HUES48 (cell line): ENCODE data around the gene ENTREP3.
A peak's percentile ranks its signal among the peaks of the same experiment; 100 is the strongest.
"Not testable (repeated sequence)": the region's sequence is repeated elsewhere in the genome, so short reads cannot be mapped to it uniquely, and the experiment has no call there.

Experiments
- H3K27ac ChIP-seq: one replicate; pipeline ENCODE4 v1.7.0; 2013; ENCODE audit warnings: low read depth, low read length, inconsistent platforms
- H3K27me3 ChIP-seq: 2 replicates; pipeline ENCODE4 v1.6.1; 2013; ENCODE audit warnings: mild to moderate bottlenecking, low read length; ENCODE audit not compliant: control insufficient read depth, insufficient read depth
- H3K36me3 ChIP-seq: 2 replicates; pipeline ENCODE4 v1.6.1; 2013; ENCODE audit warnings: low read length; ENCODE audit not compliant: control insufficient read depth, insufficient read depth
- H3K4me1 ChIP-seq: 2 replicates; pipeline ENCODE4 v1.6.1; 2013; ENCODE audit warnings: mild to moderate bottlenecking, low read length; ENCODE audit not compliant: control insufficient read depth, insufficient read depth
- H3K4me3 ChIP-seq: 2 replicates; pipeline ENCODE4 v1.5.1; 2013; ENCODE audit warnings: mild to moderate bottlenecking, low read depth, low read length
- H3K9ac ChIP-seq: 2 replicates; pipeline ENCODE4 v1.6.1; 2013; ENCODE audit warnings: mild to moderate bottlenecking, low read depth, low read length, moderate library complexity
- H3K9me3 ChIP-seq: 2 replicates; pipeline ENCODE4 v1.6.1; 2013; ENCODE audit warnings: low read length; ENCODE audit not compliant: control insufficient read depth, insufficient read depth

ENTREP3 gene

GRCh38 chr1:155233502-155233901 lies 21.8 kb downstream of the ENTREP3 start:
- not testable (repeated sequence) for H3K27ac ChIP-seq, H3K9ac ChIP-seq, H3K9me3 ChIP-seq, H3K4me1 ChIP-seq, H3K36me3 ChIP-seq, H3K27me3 ChIP-seq, H3K4me3 ChIP-seq

DNA sequence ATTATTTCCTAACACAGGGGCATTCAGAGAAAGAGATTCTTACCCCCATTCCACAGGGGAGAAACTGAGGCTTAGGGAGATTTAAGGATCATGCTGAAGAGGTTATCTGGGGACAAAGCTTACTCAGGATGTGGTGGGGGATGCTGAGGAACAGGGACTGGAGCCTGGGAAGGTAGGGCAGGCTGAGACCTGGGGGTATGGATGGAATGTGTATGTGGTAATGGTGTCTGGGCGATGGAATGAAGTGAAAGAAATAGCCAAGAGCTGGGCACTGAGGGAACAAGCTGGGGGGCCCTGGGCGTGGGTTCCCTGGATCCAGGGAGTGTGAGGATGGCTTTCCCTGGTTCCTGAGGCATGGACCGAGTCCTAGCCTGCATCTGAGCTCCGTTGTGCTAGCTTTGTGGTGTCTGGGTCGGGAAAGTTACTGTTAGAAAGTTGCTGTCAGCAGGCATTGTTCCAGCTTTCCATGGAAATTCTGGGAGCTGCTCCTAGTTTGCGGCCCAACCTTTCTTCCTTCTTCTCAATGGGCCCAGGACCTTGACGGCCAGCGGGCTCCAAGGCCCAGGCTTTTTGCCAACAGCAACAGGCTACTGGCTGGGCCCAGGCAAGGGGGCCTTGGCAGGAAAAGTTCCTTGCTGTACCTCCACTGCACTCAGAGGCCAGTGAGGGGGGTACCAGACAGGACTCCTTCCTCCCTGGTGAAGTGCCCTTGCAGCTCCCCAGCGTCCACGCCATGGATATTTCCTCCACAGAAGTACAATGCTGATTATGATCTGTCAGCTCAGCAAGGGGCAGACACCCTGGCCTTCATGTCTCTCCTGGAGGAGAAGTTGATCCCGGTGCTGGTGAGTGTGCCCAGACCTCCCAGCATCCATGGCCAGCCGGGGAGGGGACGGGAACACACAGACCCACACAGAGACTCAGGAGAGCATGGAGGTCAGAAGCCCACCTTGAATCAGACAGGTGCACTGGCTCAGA lies 23.0 kb downstream of the ENTREP3 start:
- not testable (repeated sequence) for H3K27ac ChIP-seq, H3K4me3 ChIP-seq, H3K36me3 ChIP-seq, H3K9me3 ChIP-seq, H3K27me3 ChIP-seq, H3K9ac ChIP-seq, H3K4me1 ChIP-seq

GRCh38 chr1:155231302-155231701 lies 24.0 kb downstream of the ENTREP3 start:
- H3K9me3 ChIP-seq, H3K4me3 ChIP-seq, H3K27me3 ChIP-seq, H3K36me3 ChIP-seq, H3K9ac ChIP-seq, H3K27ac ChIP-seq, H3K4me1 ChIP-seq: not testable (repeated sequence)

DNA sequence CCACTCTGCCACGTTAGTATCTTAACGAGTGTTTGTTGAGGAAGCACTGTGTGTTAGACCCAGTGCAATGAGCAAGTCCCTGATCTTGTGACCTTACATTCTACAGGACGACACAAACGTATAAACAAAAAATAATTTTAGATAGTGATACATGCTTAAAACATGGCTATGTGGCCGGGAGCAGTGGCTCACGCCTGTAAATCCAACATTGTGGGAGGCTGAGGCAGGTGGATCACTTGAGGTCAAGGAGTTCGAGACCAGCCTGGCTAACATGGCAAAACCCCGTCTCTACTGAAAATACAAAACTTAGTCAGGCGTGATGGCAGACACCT lies 27.2 kb downstream of the ENTREP3 start:
- Histone ChIP-seq H3K27me3 (peaks cover 7% of the 10 kb centered on the region), H3K4me1 (peaks cover 8% of the 10 kb centered on the region), H3K9me3 (no peaks in the 10 kb centered on the region), H3K36me3 (peaks cover 4% of the 10 kb centered on the region; the same call in 1 of the 2 replicates), H3K9ac (peak overlapping the region; percentile 48; the same call in 1 of the 2 replicates), H3K4me3 (peak overlapping the region; percentile 49), H3K27ac (peak overlapping the region; percentile 89)

DNA sequence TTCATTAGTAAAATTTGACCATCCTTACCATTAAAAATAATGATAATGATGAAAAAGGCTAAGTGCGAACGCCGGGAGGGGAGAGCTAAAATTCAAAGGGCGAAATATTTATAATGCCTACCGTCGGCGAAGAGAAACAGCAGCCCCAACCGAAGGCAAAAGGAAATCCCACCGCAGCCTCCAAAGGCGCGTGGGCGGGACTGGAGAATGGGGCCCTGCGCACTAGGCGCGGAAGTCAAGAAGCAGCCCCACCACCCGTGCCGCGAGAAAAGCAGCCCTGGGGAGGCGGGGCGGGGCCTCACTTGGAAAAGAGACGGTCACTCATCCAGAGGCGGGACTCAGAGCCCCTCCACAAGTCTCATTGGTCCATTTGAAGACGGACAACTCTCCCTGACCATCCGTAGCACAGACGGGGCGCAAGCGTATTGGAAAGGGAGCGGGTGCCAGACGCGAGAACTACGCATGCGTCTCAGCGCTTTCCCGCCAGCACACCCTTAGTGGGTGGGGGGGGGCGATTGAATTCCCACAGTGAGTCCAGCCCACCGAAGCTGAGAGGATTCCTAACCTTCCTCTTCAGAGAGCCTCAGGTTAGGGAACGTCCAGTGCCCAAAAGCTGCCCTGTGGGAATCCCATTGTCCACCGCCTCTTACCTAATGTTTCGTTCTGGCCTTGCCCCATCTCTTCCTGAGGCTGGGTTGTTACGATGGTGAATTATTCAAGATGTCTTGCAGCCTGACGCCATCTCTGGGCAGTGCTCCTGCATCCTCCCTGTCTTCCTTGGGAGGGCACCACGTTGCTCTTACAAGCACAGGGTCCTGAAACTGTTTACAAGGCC lies 27.8 kb downstream of the ENTREP3 start:
- H3K4me3 ChIP-seq, result peak overlapping the region; percentile 87
- peak overlapping the region; percentile 89 for H3K27ac ChIP-seq
- H3K9me3 ChIP-seq, result no peaks in the 10 kb centered on the region
- H3K36me3 ChIP-seq, result peaks cover 4% of the 10 kb centered on the region; the same call in 1 of the 2 replicates
- peaks cover 8% of the 10 kb centered on the region for H3K4me1 ChIP-seq
- peak overlapping the region; percentile 81 for H3K9ac ChIP-seq
- H3K27me3 ChIP-seq, result peaks cover 7% of the 10 kb centered on the region

DNA sequence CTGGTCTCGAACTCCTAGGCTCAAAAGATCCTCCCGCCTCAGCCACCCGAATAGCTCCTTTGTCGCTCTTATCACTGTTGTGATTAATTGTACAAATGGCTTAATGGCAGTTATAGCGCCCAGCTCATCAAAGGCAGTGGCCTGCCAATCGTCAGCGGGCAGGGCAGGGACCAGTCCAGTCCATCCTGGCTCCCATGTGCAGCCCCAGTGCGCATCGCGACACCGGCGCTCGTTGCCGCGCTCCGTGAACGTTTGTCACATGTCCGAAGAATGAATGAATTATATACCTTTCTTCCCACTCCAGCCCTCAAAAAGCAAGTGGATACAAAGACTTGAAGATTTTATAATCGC lies 28.4 kb downstream of the ENTREP3 start:
- H3K4me3 ChIP-seq, result peak overlapping the region; percentile 87
- H3K27me3 ChIP-seq, result peaks cover 7% of the 10 kb centered on the region
- peaks cover 4% of the 10 kb centered on the region; the same call in 1 of the 2 replicates for H3K36me3 ChIP-seq
- no peaks in the 10 kb centered on the region for H3K9me3 ChIP-seq
- H3K27ac ChIP-seq, result peak overlapping the region; percentile 89
- peak overlapping the region; percentile 81 for H3K9ac ChIP-seq
- H3K4me1 ChIP-seq, result peaks cover 8% of the 10 kb centered on the region

DNA sequence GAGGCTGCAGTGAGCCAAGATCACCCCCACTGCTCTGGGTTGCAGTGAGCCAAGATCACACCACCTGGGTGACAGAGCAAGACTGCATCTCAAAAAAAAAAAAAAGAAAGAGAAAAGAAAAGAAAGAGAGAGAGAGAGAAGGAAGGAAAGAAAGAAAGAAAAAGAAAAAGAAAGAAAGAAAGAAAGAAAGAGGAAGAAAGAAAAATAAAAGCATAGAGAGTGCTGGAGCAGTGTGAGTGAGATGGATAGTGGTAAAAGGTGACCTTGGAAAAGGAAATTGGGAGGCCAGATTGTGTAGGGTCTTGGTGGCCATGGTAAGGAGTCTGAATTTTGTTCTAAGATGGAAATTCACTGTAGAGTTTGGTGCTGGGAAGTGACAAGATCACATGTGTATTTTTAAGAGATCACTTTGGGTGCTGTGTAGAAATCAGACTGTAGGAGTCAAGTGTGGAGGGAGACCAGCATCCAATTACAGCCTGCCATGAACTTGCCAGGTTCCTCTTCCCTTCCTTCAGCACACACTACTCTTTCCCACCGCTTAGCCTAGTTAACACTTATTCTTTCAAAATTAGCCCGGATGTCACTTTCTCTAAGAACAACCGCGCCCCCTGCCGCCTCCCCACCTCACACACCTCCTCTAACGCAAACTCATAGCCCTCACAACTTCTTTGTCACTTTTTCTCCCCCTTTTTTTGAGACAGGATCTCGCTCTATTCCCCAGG lies 28.9 kb downstream of the ENTREP3 start:
- Histone ChIP-seq H3K27me3 (peaks cover 7% of the 10 kb centered on the region), H3K9ac (peak overlapping the region; percentile 81), H3K4me3 (peak overlapping the region; percentile 87), H3K27ac (peak overlapping the region; percentile 89), H3K9me3 (no peaks in the 10 kb centered on the region), H3K36me3 (peaks cover 4% of the 10 kb centered on the region; the same call in 1 of the 2 replicates), H3K4me1 (peaks cover 8% of the 10 kb centered on the region)

- H3K4me3 ChIP-seq, H3K4me1 ChIP-seq, H3K27ac ChIP-seq, H3K27me3 ChIP-seq, H3K9ac ChIP-seq, H3K9me3 ChIP-seq, H3K36me3 ChIP-seq: not testable (repeated sequence)
Observed at GRCh38 chr1:155225404-155225759, 29.9 kb downstream of the ENTREP3 start.

DNA sequence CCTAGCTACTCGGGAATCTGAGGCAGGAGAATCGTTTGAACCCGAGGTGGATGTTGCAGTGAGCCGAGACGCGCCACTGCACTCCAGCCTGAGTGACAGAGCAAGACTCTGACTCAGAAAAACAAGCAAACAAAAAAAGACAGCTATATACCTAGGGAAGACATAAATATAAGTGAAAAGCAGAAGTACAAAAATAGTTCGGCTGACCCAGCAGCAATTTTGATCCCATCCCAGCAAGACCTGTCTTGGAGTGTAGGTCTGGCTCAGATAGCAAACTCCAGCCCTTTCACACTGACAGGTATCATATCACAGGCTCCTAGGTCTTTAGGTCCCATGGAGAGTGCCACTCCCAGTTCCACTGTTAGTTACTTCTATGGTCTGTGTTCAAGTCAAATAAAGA lies 32.2 kb downstream of the ENTREP3 start:
- no peaks in the 10 kb centered on the region for H3K27me3 ChIP-seq
- no peak overlapping the region for H3K27ac ChIP-seq

DNA sequence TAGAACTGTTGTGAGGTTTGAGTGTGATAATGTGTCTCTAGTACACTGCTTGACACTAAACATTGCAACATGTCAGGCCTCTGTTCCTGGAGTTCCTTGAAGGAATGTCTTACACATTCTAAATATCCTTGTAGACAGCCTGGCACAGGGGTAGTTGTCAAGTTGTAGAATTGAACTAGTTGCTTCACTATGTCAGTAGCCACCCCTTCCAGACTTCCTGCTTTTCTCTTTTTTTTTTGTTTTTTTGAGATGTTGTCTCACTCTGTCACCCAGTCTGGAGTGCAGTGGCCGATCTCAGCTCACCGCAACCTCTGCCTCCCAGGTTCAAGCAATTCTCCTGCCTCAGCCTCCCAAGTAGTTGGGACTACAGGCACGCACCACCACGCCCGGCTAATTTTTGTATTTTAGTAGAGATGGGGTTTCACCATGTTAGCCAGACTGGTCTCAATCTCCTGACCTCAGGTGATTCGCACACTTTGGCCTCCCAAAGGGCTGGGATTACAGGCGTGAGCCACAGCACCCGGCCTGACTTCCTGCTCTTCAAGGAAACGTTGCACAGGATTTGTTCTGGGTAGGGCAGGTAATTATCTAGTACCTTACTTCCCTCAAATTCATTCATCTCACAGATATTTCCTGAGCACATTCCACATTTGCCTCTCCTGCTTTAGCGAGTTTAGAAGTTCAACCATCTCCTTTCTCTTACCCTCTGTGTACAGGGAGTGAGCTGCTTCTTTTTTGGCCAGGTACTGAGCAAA lies 34.9 kb downstream of the ENTREP3 start:
- not testable (repeated sequence) for H3K36me3 ChIP-seq, H3K27me3 ChIP-seq, H3K4me1 ChIP-seq, H3K4me3 ChIP-seq, H3K9ac ChIP-seq, H3K27ac ChIP-seq, H3K9me3 ChIP-seq

More for the DNA sequence above, 32.2 kb downstream of the ENTREP3 start:
- H3K9ac ChIP-seq, result no peak overlapping the region
- no peak overlapping the region for H3K4me3 ChIP-seq
- peaks cover 6% of the 10 kb centered on the region for H3K4me1 ChIP-seq
- no peaks in the 10 kb centered on the region for H3K9me3 ChIP-seq
- peaks cover 4% of the 10 kb centered on the region; the same call in 1 of the 2 replicates for H3K36me3 ChIP-seq
